SU-DHL-6 (cell line): Measurements from ENCODE around the gene TMCO1.

Experiments used
- CTCF ChIP-seq: fragments of 200-600 bp; sonication (generic); IDR thresholded peaks from one replicate; pipeline ENCODE4 v1.5.1; 2017; ENCODE audit warnings: antibody characterized with exemption, mild to moderate bottlenecking, low read length, moderate library complexity; ENCODE audit not compliant: insufficient read depth, poor library complexity, severe bottlenecking
- EZH2phosphoT487 ChIP-seq: fragments of 200-600 bp; sonication (generic), shearing (Covaris generic); conservative IDR thresholded peaks from 2 replicates; pipeline ENCODE4 v1.6.1; 2018; ENCODE audit warnings: mild to moderate bottlenecking, antibody characterized with exemption, low read length, moderate library complexity, mixed read lengths

- TF ChIP-seq CTCF (no peak), EZH2phosphoT487 (no peak)
Measured at GRCh38 chr1:165742194-165742593, 26.5 kb downstream of the TMCO1 start.
